NCI-H345 (cell line): ENCODE results near the gene ATG7.
"Not testable (repeated sequence)": the region's sequence is repeated elsewhere in the genome, so short reads cannot be mapped to it uniquely, and the experiment has no call there.

Source experiments
- DNase-seq: peaks from one replicate; lab custom pipeline; 2025; lab: John Stamatoyannopoulos, UW

The ATG7 gene

GRCh38 chr3:11254876-11255275, 17.3 kb upstream of the ATG7 start:
- no peak for DNase-seq

- not testable (repeated sequence) for DNase-seq
These were observed 16.7 kb upstream of the ATG7 start for GRCh38 chr3:11255537-11255936.

- no peak for DNase-seq
These were observed 13.2 kb upstream of the ATG7 start for GRCh38 chr3:11258958-11259357.

- no peak for DNase-seq
These were observed 11.7 kb upstream of the ATG7 start for GRCh38 chr3:11260460-11260859.

- no peak for DNase-seq
These were observed 3.2 kb upstream of the ATG7 start for GRCh38 chr3:11269007-11269406.

GRCh38 chr3:11272906-11273574, 843 bp downstream of the ATG7 start:
- no peak for DNase-seq

- no peak for DNase-seq
These were observed 1.7 kb downstream of the ATG7 start for GRCh38 chr3:11273891-11274291.

GRCh38 chr3:11274566-11275142, 2.5 kb downstream of the ATG7 start:
- no peak for DNase-seq

- DNase-seq = no peak
These were observed 3.7 kb downstream of the ATG7 start for GRCh38 chr3:11275926-11276325.

- no peak for DNase-seq
These were observed 4.7 kb downstream of the ATG7 start for GRCh38 chr3:11276901-11277300.

GRCh38 chr3:11282250-11283138, 10.3 kb downstream of the ATG7 start:
- DNase-seq = no peak

- no peak for DNase-seq
These were observed 10.9 kb downstream of the ATG7 start for GRCh38 chr3:11283139-11283475.

GRCh38 chr3:11284011-11284410, 11.8 kb downstream of the ATG7 start:
- no peak for DNase-seq

- no peak for DNase-seq
These were observed 13.3 kb downstream of the ATG7 start for GRCh38 chr3:11285471-11285870.

GRCh38 chr3:11287404-11287803, 15.2 kb downstream of the ATG7 start:
- no peak for DNase-seq

- no peak for DNase-seq
These were observed 15.9 kb downstream of the ATG7 start for GRCh38 chr3:11288021-11288491.

- DNase-seq = no peak
These were observed 16.8 kb downstream of the ATG7 start for GRCh38 chr3:11288786-11289637.

GRCh38 chr3:11289864-11290263, 17.7 kb downstream of the ATG7 start:
- DNase-seq = no peak

- DNase-seq = no peak
These were observed 18.8 kb downstream of the ATG7 start for GRCh38 chr3:11290743-11291680.

GRCh38 chr3:11291808-11292207, 19.6 kb downstream of the ATG7 start:
- DNase-seq = no peak

GRCh38 chr3:11297126-11297525, 24.9 kb downstream of the ATG7 start:
- DNase-seq = no peak
